ENCODE results near the gene DOK3. TPM values are rescaled to one million over a fixed set of nuclear protein-coding genes. Genes with fewer than 3 reads are reported as not detected.

The DOK3 gene
- total RNA-seq, 3 donors from 2014 or later = 1.6 to 7.2 (median 6.6) TPM

DNA sequence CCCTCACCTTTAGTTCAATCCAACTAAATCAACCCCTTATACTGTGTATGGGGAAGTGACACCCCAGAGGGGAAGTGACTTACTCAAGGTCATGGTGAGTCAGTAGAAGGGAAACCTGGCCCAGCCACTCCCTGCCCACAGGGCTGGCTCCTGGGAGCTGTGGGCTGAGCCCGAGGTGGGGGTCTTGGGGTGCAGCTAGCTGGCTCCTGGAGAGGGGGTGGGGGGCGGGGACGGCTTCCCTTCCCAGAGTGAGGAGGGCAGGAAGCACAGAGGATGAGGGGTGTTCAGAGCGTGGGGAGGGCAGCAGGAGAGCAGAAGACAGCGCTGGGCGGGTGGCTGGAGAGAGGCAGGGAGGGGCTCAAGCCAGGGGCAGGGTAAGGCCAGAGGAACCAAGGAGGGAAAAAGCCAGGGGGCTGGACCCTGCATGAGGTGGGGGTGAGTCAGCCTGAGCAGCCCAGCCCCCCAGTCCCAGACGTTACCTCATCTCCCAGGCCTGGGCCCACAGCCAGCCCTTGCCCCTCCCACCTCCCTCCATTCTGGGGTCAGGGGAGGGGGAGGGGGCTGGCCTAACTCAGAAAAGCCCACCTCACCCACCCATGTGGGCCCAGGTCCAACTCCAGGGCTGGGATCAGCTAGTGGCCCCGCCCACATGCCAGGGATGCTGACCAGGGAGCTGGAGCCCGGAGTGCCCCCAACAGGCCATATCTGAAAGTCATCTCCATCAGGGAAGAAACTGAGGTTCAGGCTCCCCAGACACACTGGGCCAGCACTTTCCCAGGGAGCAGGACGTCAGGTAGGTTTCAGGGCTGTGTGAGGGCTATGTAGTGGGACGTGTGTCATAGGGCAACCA lies 15.1 kb downstream of the DOK3 start:
- Histone ChIP-seq H3K4me1 (peaks cover 0 to 16% of the 10 kb centered on the region in 2 donors), H3K36me3 (no peaks in the 10 kb centered on the region), H3K27me3 (no peaks in the 10 kb centered on the region), H3K27ac (peak overlapping the region; percentile 85 to 94), H3K9me3 (no peaks in the 10 kb centered on the region), H3K4me3 (peak overlapping the region; percentile 2 to 75 (median 74))
- DNase-seq (ENCODE audit: low spot score in 2 of 2) = no peak
- intact Hi-C loops (cut with DNase I; ENCODE audit: low total_unique reads) = loop anchor here (1.0 kb wide), 1 partner anchor 37 kb away; no protein-coding TSS in a partner anchor
- TF ChIP-seq POLR2AphosphoS5 (IDR thresholded peaks at IDR 0.05) = no peak
- no peak for TF ChIP-seq POLR2A (IDR thresholded peaks at IDR 0.05)
- no peak for TF ChIP-seq CTCF (IDR thresholded peaks at IDR 0.05)

- Histone ChIP-seq H3K9me3 (no peaks in the 10 kb centered on the region), H3K4me1 (peaks cover 0 to 16% of the 10 kb centered on the region in 2 donors), H3K27ac (peak overlapping the region; percentile 85 to 94), H3K27me3 (no peaks in the 10 kb centered on the region), H3K36me3 (no peaks in the 10 kb centered on the region), H3K4me3 (no peak overlapping the region)
- no peak for DNase-seq (ENCODE audit: low spot score in 2 of 2)
- intact Hi-C loops (cut with DNase I; ENCODE audit: low total_unique reads) = loop anchor here (1.0 kb wide), 1 partner anchor 37 kb away; no protein-coding TSS in a partner anchor
- TF ChIP-seq POLR2A (IDR thresholded peaks at IDR 0.05) = no peak
- no peak for TF ChIP-seq CTCF (IDR thresholded peaks at IDR 0.05)
- TF ChIP-seq POLR2AphosphoS5 (IDR thresholded peaks at IDR 0.05) = no peak
Observed at GRCh38 chr5:177493795-177494345, 15.8 kb downstream of the DOK3 start.

DNA sequence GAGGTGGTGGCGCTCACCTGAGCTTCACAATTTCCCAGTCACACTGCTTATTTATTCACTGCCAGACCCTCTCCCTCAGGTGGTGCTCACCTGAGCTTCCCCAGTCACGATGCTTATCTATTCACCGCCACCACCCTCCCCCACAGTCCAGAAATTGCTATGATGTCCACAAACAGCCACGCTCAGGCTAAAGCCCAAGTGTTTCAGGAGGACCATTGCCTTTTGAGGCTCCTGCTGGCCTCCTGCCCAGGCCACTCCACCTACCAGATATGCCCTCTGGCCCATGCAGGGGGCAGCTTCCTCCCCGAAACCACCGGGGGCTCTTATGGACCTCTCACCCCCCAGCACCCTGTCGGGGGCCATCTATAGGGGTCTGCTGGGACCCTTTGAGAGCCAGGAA lies 16.8 kb downstream of the DOK3 start:
- H3K27me3 ChIP-seq = no peaks in the 10 kb centered on the region
- peaks cover 0 to 16% of the 10 kb centered on the region in 2 donors for H3K4me1 ChIP-seq
- TF ChIP-seq CTCF (IDR thresholded peaks at IDR 0.05) (no peak), POLR2AphosphoS5 (IDR thresholded peaks at IDR 0.05) (no peak), POLR2A (IDR thresholded peaks at IDR 0.05) (no peak)
- no peak overlapping the region for H3K4me3 ChIP-seq
- H3K27ac ChIP-seq = peak overlapping the region; percentile 85 to 94
- no peak for DNase-seq (ENCODE audit: low spot score in 2 of 2)
- intact Hi-C loops (cut with DNase I; ENCODE audit: low total_unique reads) = no loop called here
- H3K36me3 ChIP-seq = no peaks in the 10 kb centered on the region
- H3K9me3 ChIP-seq = no peaks in the 10 kb centered on the region

DNA sequence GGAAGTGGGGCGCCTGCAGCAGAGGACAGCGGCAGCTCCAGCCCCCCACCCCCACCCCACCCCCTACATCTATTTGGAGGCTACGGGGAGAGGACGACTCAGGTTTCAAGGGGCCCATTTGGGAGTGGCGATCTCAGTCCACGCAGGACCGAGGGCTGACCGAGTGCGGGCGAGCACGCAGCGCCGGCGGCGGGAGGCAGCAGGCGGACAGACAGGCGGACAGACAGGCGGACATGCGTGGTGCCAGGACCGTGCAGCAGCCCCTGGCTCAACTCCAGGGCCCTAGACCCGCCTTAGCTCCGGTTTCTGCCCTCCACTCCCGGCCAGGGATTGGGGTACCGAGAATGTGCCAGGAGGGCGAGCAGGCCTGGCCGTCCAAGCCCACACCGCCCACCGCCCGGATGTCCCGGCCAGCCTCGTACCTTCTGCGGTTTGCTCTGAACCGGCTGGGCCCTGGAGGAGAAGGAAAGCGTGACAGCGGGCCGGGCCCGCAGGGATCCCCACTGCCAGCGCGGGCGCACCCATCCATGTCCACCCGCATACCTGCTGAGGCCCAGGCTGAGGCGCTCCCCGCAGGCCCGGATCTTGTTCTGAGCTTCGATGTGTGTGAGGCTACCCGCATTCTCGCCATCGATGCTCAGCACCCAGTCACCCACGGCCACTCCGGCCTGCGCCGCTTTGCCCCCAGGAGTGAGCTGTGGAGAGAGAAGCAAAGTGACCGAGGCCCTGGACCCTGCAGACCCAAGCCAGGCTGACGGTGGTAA lies 17.5 kb downstream of the DOK3 start:
- H3K4me1 ChIP-seq = peaks cover 0 to 16% of the 10 kb centered on the region in 2 donors
- H3K27me3 ChIP-seq = no peaks in the 10 kb centered on the region
- peak overlapping the region; percentile 68 to 85 for H3K27ac ChIP-seq
- no peak for TF ChIP-seq POLR2AphosphoS5 (IDR thresholded peaks at IDR 0.05)
- no peak for TF ChIP-seq CTCF (IDR thresholded peaks at IDR 0.05)
- no peak for TF ChIP-seq POLR2A (IDR thresholded peaks at IDR 0.05)
- H3K36me3 ChIP-seq = no peaks in the 10 kb centered on the region
- peak overlapping the region in 1 of 3 donors; percentile 3 for H3K4me3 ChIP-seq
- intact Hi-C loops (cut with DNase I; ENCODE audit: low total_unique reads) = no loop called here
- no peak for DNase-seq (ENCODE audit: low spot score in 2 of 2)
- no peaks in the 10 kb centered on the region for H3K9me3 ChIP-seq
